Endothelial cell (in vitro differentiated cells): ENCODE data around the gene THBS1. TPM values are rescaled to one million over a fixed set of nuclear protein-coding genes. Genes with fewer than 3 reads are reported as not detected.

Experiments
- DNase-seq: peaks from one replicate; pipeline ENCODE4 v3.0.0; 2021; ENCODE audit warnings: low spot score
- H3K27ac Mint-ChIP-seq: one replicate; pipeline ENCODE4 v1.8.0; 2021; ENCODE audit warnings: mixed read lengths, inconsistent platforms; ENCODE audit not compliant: unreplicated experiment
- H3K27me3 Mint-ChIP-seq: one replicate; pipeline ENCODE4 v1.8.0; 2021; ENCODE audit warnings: mild to moderate bottlenecking, moderate library complexity, mixed read lengths, inconsistent platforms; ENCODE audit not compliant: unreplicated experiment
- H3K36me3 Mint-ChIP-seq: one replicate; pipeline ENCODE4 v1.8.0; 2021; ENCODE audit warnings: mild to moderate bottlenecking, low read depth, mixed read lengths, inconsistent platforms; ENCODE audit not compliant: unreplicated experiment
- H3K4me1 Mint-ChIP-seq: one replicate; pipeline ENCODE4 v1.8.0; 2021; ENCODE audit warnings: mild to moderate bottlenecking, mixed read lengths, inconsistent platforms; ENCODE audit not compliant: unreplicated experiment
- H3K4me3 Mint-ChIP-seq: one replicate; pipeline ENCODE4 v1.8.0; 2021; ENCODE audit warnings: mild to moderate bottlenecking, mixed read lengths, inconsistent platforms; ENCODE audit not compliant: unreplicated experiment
- H3K9me3 Mint-ChIP-seq: one replicate; pipeline ENCODE4 v1.8.0; 2021; ENCODE audit warnings: mixed read lengths, inconsistent platforms; ENCODE audit not compliant: unreplicated experiment
- total RNA-seq: library from RNA; stranded (reverse); fragmentation: NEBNext Ultra II Directional; extraction: Animal tissue kit (Norgen Biotek cat#: 25700); gene quantifications from one replicate; pipeline ENCODE4 v1.2.1, GENCODE V29; 2021; ENCODE audit not compliant: unreplicated experiment
- TF ChIP-seq, protein P1 (sequence below): fragments of 200-600 bp; sonication (generic); IDR thresholded peaks from one replicate; pipeline ENCODE4 v1.5.0; 2021; ENCODE audit warnings: antibody characterized with exemption; ENCODE audit not compliant: unreplicated experiment

THBS1 gene
- total RNA-seq, 1 donor from 2014 or later: 8.2 TPM

DNA sequence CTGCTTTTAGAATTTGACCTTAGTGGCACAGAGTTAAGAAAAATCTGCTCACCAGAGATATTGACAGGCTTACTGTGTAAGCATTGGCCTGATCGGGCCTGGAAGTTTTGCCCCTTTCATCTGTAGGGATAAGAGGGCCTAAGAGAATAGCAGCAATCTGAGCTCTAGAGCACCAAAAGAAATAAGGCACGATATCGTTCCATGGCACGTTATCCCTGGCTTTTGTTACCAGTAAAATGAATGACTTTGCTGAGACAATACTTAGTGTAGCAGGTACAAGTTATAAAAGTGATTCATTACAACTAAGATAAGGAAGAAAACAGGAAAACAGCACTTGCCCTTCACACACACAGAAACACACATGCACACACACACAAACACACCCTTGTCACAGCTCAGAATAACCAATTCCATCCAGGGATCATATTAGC lies 5.0 kb downstream of the THBS1 start:
- no peaks in the 10 kb centered on the region for H3K9me3 Mint-ChIP-seq
- TF ChIP-seq, protein P1, sequence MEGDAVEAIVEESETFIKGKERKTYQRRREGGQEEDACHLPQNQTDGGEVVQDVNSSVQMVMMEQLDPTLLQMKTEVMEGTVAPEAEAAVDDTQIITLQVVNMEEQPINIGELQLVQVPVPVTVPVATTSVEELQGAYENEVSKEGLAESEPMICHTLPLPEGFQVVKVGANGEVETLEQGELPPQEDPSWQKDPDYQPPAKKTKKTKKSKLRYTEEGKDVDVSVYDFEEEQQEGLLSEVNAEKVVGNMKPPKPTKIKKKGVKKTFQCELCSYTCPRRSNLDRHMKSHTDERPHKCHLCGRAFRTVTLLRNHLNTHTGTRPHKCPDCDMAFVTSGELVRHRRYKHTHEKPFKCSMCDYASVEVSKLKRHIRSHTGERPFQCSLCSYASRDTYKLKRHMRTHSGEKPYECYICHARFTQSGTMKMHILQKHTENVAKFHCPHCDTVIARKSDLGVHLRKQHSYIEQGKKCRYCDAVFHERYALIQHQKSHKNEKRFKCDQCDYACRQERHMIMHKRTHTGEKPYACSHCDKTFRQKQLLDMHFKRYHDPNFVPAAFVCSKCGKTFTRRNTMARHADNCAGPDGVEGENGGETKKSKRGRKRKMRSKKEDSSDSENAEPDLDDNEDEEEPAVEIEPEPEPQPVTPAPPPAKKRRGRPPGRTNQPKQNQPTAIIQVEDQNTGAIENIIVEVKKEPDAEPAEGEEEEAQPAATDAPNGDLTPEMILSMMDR: no peak
- no peak for DNase-seq
- no peak overlapping the region for H3K4me3 Mint-ChIP-seq
- H3K36me3 Mint-ChIP-seq: peaks cover 5% of the 10 kb centered on the region
- H3K27me3 Mint-ChIP-seq: peaks cover 6% of the 10 kb centered on the region
- H3K27ac Mint-ChIP-seq: no peak overlapping the region
- H3K4me1 Mint-ChIP-seq: peaks cover 15% of the 10 kb centered on the region

DNA sequence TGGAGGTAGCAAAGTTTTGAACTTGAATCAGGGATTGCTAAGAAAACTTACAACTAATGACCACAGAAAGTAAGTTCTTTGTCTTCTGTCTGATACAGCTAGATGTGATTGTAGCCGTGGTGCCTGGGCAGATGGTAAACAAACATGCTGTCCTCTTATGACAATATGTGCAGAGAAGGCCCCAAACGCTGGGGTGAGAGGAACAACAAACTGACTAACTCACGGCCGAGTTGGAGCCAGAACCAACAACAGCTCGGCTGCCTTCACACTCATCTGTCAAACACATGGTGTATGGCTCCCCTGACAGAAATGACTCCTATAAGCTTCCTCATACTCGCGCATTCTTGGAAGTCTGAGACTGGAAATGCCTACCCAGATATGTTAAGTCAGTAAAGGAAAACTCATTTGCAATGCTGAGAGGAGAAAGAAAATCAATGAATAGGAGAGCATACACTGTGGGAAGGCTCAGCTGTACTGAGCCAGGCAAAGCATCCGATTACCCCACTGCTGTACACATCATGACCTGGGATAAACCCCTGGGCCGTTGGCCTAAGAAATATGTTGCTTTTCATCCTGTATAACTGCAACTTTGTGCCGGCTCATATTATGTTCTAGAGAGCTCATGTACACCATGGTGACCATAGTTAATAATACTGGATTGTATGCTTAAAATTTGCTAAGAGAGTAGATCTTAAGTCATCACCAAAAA lies 5.7 kb downstream of the THBS1 start:
- H3K27me3 Mint-ChIP-seq: peaks cover 1% of the 10 kb centered on the region
- no peak for DNase-seq
- H3K9me3 Mint-ChIP-seq: no peaks in the 10 kb centered on the region
- no peak overlapping the region for H3K4me3 Mint-ChIP-seq
- TF ChIP-seq, protein P1: no peak
- peaks cover 11% of the 10 kb centered on the region for H3K4me1 Mint-ChIP-seq
- H3K27ac Mint-ChIP-seq: no peak overlapping the region
- H3K36me3 Mint-ChIP-seq: peaks cover 5% of the 10 kb centered on the region

DNA sequence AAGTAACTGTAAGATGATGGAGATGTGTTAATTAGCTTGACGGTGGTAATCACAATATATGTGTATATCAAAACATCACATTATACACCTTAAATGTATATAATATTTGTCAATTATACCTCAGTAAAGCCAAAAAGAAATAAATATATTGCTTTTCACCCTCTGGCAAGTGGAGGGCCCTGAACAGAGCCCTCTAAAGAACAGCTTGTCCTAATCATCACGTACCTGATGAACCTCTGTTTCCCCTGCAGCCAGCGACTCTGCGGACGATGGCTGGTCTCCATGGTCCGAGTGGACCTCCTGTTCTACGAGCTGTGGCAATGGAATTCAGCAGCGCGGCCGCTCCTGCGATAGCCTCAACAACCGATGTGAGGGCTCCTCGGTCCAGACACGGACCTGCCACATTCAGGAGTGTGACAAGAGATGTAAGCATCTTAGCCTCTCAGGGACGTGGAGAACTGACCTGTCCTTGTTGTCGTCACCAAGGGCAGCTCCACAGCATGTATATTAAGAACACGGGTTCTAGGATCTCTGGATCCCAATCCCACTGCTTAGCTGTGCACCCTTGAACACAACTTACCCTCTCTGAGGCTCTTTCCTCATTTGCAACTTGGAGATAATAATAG lies 6.3 kb downstream of the THBS1 start:
- Mint-ChIP-seq H3K9me3 (no peaks in the 10 kb centered on the region), H3K4me1 (peaks cover 10% of the 10 kb centered on the region), H3K27ac (no peak overlapping the region), H3K27me3 (no peaks in the 10 kb centered on the region), H3K36me3 (peaks cover 5% of the 10 kb centered on the region), H3K4me3 (no peak overlapping the region)
- TF ChIP-seq, protein P1: no peak
- no peak for DNase-seq

DNA sequence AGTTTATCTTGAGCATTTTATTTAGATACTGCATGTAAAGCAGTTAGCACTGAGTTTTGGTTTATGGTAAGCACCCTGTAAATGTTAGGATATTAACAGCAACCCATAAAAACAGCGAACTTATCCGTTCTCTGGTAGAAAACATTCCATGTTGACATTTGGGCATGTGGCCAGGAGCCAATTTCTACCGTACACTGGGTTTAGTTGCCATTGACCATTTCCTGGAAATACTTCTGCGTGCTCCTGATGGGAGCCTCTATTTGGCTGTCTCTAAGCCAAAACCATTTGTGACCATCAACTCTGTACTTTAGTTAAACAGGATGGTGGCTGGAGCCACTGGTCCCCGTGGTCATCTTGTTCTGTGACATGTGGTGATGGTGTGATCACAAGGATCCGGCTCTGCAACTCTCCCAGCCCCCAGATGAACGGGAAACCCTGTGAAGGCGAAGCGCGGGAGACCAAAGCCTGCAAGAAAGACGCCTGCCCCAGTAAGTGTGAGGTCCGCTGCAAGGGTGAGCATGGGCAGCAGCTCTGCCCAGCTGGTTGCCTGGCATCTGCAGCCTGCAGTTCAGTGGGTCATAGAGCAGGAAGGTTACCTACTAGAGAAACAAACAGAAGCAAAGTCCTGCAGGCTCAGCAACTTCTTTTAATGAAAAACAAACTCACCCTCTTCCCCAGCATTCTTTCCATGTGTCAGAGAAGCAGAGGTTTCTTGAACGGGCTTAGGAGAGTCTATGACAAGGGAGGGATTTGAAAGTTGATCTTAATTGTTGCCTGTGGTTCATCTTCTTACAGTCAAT lies 7.1 kb downstream of the THBS1 start:
- no peaks in the 10 kb centered on the region for H3K9me3 Mint-ChIP-seq
- peaks cover 5% of the 10 kb centered on the region for H3K36me3 Mint-ChIP-seq
- H3K27me3 Mint-ChIP-seq: no peaks in the 10 kb centered on the region
- H3K27ac Mint-ChIP-seq: no peak overlapping the region
- TF ChIP-seq, protein P1: no peak
- no peak overlapping the region for H3K4me3 Mint-ChIP-seq
- no peak for DNase-seq
- H3K4me1 Mint-ChIP-seq: peaks cover 10% of the 10 kb centered on the region
